HG02943 (cell line): ENCODE measurements around the gene COBL.

Experiments used
- ATAC-seq: cut with Tn5 transposase; IDR thresholded peaks from one replicate; pipeline ENCODE4 v1.9.1; 2021; ENCODE audit warnings: mild to moderate bottlenecking, low read depth, moderate library complexity; ENCODE audit not compliant: unreplicated experiment

The COBL gene

DNA sequence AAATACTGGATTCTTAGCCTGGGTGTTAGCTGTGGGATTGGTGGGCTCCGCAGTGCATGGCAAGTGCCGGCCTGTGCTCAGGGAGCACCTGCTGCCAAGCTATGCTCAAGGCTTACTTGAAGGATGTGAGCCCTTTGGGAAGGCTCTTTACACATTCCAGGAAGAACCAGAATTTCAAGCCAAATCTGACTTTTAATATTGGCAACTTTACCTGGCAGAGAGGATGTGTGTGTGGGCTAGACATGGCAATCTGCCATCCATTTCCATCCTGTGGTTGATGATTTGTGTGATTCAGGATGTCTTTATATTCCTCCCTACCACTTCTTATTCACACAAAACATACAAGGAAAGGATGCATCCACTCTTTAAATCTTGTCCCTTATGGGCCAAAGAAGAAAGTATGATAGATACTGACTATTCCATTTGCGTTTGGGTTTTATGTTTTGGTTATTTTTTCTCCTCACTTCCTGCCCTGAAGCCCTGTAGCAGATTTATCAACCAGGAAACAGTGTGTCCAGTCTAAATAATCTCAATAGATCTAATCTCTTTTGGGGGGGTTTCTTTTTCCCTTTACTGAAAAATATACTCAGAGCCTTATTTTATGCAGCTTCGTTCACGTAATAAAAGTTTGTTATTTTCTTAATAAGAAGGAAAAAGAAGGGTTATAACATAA, 247.1 kb downstream of the COBL start:
- ATAC-seq = no peak

DNA sequence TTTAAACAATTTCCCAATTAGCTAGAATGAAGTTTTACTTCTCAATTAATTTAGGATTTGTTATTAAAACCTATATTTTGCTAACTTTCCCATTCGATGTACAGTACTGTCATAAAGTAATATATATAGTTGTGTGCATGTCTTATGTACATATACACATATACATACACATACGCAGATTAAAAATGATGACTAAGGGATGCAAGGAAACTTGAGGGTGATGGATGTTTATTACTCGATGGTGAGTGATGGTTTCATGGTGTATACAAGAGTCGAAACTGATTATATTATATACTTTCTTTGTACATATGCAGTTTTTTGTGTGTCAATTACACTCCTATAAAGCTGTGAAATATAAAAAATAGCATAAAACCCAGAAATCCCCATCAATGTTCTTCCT, 248.2 kb downstream of the COBL start:
- ATAC-seq = no peak

DNA sequence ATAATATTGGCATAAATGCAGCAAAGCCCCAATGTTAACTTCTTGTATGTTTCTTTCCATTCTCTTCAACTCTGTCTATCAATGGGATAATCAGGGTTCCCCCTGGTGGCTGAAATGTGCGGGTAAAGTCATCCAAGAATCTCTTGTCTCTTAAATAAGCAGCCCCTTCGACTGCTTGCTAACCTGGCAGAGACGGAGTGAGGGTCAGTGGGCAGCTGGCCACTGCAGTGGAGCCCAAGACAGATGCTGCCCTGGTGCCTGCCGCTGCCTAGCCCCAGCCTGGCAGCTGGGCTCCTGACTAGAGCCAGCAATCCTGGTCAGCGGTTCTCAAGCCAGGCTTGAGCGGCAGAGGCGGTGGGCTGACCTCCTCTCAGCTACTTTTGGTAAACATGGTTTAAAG, 248.9 kb downstream of the COBL start:
- no peak for ATAC-seq

DNA sequence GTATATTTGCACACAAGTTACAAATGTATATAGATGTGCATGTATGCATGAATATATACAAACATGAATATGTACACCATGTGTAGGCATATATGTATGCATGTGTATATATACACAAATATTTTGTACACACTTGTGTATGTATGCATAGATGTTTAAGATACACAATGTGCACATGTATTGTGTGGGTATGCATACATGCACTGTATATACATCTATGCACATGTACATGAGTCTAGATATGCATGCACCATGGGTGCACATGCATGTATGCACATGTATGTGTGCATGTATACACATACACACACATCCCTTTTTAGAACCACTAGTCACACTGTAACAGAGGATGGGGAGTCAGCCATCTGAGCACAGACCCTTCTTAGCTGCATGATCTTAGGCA, 249.4 kb downstream of the COBL start:
- no peak for ATAC-seq

DNA sequence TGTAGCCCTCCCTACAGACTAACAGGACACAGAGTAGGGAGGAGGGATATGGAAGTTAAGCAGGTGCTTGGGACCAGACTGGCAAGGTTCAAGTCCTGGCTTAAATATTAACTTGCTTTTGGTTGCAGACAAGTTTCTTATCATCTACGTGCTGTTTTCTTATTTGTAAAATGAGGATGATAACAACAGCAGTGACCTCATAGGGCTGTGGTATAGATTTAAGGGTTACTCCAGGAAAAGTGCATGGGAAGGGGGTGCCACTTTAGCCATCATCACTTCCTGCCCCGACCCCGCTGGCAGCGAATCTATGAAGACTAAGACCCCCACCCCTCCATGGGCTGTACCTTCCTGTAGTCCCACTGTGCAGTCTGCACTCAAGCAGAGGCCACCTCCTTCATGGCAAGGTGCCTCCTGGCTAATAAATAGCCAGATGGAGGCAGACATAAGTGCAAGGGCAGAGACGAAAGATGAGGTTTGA, 250.2 kb downstream of the COBL start:
- ATAC-seq = no peak

DNA sequence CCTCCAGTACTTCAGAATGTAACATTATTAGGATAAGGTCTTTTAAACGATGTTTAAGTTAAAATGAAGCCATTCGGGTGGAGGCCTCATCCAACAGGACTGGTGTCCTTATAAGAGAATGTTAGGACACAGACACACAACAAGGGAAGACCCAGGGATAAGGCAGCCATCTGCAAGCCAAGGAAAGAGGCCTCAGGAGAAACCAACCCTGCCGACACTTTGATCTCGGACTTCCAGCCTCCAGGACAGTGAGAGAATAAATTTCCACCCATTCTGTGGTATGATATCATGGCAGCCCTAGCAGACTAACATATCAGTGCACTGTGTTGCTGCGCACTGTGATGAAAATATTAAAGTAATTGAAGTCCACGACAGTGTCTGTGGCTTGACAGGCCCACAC, 250.8 kb downstream of the COBL start:
- ATAC-seq = no peak

DNA sequence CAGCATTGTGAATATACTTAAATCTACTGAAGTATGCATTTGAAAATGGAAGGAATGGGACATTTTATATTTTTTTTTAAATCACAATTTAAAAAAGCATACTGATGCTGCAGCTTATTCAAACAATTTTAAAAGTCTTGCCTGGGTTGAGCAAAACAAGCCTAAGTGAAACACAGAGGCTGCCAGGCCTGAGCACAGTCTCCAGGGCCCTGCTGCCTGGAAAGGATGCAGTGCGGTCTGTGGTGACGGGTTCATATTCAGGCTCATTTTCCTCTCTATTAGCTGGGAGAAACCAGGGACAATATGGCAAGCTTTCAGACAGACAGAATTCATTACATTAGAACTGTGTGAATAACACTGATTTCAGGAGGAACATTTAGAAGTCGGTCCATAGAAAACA, 251.9 kb downstream of the COBL start:
- ATAC-seq = no peak

DNA sequence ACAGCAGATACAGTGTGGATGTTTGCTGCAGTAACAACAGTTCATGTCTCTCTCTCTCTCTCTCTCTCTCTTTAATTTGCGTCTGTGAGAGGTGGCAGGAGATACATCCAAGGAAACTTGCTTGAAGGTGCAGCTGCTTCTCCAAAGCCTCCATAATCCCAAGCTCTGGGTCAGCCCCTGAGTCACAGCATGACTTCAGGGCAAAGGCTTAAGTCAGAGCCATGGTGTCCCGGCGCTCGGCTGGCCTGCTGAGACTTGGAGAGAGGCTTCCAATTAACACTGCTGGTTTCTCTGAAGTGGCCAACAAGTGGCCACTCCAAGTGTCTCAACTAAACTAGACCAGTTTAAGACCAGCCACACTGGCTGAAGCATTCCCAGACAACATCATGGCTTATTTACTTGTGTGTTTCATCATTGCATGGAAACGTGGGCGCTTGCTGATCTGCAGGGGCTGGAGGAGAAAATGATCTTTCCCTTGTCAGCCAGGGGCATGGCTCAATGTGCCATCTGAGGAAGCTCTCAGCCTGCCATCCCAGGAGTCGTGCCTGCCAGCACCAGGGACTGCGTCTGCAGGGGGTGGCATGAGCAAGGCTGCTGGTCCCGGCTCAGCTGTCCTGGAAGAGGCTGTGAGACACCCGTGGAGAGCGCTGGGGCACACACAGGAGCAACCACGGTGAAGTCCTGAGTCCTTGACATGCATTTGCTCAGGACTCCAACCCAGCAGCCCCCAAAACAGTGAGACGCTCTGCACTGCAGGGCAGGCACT, 254.2 kb downstream of the COBL start:
- no peak for ATAC-seq

DNA sequence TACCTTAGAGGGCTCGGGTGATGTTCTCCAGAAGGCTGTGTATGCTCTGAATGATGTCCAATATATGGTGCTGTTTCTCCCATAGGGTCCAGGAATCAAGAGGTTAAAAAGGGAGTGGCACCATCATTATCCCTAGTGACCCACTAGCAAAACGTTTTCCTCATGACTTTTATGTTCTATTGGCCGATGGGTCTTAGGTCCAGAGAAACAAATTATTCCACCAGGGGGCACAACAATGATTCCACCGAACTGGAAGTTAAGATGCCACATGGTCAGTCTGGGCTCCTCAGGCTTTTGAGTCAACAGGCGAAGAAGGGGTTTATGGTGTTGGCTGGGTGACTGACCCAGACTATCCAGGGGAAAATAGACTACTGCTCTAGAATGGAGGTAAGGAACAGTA, 256.1 kb downstream of the COBL start:
- ATAC-seq = no peak

DNA sequence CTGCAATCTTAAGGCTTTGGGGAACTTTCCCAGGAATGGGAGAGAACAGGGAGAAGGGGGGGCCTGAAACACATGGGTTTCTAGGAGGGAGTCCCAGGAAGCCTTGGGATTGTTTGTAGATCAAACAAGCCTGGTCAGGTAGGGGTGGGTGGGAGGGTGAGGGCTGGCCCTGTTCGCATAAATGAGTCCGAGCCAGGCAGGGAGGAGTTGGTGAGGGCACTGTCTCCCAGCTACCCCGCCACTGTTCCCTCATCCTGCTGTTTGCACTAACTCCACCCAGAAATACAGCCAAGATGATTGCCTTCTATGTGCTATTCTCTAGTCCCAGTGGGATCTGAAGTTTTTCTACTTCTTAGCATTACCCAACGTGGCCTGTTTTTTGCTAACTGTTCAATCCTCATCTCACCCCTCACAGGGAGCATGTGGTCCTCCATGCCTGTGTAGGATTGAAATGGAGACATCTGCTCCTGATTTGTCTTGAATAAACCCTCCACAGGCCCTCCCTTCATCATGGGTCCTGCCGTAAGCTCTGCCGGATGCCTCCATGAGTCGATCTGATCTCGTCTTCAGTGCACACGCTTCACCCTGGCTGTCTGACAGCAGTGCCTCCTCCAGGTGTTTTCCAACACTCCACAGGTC, 257.0 kb downstream of the COBL start:
- ATAC-seq = no peak

DNA sequence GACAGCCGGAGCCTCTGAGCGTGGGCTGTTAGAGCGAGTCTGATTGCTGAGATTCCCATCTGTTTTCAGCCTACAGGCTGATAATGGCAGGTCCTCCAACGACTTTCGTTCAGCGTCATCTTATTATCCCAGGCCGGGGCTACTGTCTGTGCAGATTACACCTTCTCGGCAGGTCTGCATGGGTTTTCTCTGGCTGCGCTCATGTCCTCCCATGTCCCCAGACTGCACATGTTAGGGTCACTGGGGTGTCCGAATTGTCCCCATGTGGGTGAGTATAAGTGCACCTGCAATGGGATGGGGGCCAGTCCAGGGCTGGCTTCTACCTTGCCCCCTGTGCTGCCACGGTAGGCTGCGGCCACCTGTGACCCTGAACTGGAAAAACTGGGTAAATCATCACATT, 257.8 kb downstream of the COBL start:
- ATAC-seq = no peak

DNA sequence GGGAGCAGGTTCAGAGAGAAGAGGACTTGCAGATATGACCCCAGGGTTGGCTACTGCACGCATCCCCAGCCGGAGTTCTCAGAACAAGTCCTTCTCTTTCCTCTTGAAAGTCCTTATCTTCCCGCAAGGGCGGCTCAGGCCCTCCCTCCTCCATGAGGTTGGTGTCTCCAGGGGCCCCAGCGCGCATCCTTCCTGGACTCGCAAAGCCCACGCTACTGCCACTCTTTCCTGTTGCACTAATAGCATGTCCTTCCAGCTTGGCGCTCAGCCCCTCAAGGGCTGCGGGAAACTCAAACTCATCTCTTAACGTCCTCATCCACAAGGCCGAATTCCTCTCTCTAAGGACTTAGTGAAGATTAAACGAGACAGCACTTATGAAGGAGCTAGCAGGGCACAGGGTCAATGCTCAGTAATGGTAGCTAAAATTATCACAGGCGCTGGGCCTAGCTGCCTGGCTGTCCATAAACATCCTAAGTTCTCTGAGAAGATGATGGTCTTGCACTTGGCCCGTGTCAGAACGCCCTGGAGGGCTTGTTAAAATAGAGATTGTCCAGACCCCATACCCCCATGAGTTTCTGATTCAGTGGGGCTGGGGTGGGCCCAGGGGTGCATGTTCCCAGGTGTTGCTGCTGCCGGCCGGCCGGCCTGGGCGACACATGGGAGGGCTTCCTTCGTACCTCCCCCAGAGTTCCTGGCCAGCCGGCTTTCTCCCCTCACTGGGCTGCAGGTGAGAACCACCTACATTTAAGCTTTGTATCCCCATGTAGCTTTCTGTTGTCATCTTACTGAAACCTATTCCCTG, 261.4 kb downstream of the COBL start:
- ATAC-seq = no peak

DNA sequence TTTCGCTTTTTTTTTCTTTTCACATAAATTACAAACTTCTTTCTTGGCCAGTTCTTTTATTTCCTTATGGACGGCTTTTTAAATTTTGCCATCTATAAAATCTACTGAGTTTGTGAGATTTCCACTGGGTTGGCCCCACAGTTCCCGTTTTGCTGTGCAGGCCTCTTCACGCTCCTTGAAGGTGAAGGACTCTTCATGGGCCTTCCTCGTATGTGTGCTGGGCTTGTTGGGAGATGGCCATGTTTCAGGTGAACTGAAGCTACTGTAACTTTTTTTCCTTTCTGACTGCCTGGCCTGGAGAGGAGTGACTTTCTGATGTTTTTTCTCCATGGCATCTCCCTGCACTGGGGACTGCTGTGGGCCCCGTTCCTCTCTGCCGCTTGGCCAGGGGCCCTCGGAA, 262.4 kb downstream of the COBL start:
- ATAC-seq = no peak

DNA sequence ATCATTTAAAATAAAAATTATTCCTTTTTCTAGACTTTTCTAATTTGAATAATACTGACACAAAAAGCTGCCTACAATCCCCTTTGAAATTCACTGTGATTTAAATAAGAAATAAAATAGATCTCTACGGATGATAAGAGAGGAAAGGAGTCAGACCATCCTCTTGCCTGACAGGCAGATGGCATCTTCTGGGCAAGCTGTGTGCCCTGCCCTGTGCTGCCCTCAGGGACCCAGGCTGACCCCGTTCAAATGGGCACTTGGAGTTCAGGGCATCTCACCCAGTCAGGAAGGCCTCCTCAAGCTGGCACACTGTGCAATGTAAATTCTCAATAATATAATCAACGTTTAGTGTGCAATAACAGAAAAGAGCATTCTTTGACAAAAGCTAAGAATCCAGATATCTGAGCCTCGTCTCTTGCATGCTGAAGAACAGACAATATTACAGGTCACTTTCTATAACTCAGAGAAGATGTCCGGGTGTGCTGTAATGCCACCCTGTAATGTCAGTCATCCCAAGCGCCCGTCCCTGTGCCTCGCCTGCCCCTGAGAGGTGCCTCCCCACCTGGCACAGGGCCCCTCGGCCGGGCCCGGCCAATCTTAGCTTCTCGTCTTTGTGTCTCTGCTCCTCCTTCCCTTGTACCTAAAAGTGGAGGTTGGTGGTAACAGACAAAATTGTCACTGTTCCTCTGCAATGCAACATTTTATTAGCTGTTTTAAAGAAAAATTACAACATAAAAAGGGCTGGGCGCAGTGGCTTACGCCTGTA, 263.3 kb downstream of the COBL start:
- no peak for ATAC-seq

DNA sequence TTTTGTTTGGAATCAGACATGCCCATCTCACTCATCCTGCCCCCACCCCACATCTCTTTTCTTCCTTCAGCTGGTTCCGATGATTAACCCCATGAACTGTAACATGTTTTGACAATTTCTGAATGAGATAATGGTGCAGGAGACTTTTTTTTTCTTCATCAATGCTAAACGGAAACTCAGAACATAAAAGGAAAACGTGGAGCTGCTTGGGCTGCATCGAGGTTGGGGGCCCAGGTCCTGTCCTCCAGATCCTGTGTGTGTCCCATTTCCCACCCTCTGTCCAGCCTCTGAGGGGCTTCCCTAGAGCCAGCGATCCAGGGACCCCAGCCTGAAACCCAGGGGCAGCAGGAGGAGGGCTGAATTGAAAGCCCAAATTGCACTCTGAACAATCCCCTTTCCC, 270.1 kb downstream of the COBL start:
- ATAC-seq = no peak

DNA sequence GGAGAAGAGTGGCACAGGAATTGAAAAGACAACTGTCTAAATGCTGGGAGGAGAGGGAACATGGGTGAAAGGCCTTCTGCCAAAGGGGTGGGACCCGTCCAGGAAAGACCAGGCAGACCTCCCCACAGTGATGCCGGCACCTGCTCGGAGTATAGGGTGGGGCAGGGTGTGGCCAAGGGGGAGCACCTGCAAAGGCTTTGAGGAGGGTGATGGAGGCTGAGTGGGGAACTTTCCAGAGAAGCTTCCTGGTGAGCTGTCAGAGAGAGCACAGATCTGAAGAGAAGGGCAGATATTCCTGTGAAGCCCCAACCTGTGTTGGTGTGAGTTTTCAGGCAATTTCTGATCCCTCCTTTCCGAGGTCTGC, 270.5 kb downstream of the COBL start:
- ATAC-seq = no peak

DNA sequence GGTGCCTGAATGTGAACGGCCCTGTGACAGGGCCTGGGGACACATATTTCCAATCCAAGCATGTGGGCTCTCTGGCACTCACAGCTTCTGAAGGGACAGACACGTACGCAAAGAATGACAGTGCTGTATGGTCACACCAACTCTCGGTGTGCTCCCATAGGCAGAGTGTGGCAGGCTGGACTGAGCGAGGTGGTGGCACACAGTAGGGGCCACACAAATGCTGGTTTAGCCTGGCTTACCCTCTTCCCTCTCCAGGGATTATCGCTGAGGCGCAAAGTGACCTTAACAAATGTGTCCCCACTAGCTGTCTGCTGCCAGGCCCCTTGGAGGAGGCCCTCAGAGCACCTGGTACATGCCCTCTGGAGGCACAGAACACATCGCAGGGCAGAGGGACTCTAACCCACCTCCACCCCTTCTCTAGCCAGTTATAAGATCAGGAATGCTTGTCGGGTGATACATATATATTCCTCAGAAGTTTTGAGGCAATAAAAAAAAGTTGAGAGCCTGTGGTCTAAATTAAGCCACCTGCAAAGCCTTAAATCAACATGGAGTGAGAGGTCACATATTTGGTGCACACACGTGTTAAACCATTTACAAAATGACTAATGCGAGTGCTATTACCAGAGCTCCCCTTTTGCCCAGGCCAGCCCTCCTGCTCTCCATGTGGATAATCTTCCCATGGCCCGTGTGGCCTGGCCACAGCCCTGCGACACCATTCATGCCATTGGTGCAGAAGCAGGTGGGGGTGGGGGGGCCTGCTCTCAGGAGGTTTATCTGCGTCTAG, 271.1 kb downstream of the COBL start:
- no peak for ATAC-seq

DNA sequence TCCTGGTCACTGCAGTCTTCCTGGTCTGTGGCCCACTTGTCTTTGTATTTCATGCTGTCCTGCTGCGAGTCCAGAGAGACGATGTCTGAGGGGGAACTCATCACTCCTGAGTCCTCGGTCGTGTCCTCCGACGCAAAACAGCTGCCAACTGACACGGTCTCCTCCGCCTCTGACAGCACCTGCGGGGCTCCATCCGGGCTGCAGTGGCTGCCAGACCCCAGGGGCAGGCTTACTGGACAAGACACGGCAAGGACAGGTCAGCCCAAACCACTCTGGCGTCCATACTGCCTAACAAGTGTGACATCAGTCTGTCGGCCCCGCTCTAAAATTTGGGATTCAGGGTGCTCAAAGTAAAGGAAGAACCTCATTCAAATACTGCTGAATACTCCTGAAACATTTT, 273.1 kb downstream of the COBL start:
- ATAC-seq = no peak

DNA sequence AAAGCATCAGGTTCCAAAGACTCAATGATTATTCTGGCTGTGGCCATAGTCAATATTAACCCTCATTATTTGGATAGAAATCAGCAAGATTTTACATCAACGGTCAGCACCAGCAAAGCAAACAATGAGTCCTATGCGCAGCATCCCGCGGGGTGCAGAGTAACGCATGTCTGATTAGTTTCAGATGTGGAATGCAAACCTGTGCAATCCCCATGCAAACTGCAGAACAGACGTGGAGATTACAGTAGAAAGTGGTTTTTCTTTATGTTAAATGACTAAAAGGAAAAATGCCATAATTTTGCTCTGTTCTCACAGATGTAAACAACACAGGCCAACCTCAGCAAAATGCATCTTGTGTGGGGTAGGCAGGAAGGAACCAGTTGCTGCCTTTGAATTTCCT, 275.8 kb downstream of the COBL start:
- ATAC-seq = no peak

DNA sequence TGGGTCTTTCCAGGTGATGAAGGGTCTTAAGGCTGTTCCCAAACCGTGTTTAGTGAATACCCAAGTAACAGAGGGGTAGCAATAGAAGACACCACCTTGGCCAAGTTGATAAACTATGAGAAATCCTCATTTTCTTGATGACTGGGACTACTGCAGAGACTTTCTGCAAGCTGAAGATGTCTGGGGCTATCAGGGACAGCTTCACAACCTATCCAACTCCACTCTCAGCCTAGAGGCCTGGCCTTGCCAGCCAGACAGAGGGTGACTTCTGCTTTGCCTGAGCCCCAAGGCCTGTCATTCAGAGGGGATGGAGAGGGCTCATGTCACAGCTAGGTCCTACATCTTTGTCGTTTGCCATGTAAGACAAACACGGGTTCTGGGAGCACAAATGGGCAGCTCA, 278.0 kb downstream of the COBL start:
- ATAC-seq = no peak
